HG02642 (cell line): ENCODE measurements around the gene ENO2.

Source experiments
- ATAC-seq: cut with Tn5 transposase; IDR thresholded peaks from one replicate; pipeline ENCODE4 v1.9.1; 2021; ENCODE audit warnings: mild to moderate bottlenecking; ENCODE audit not compliant: unreplicated experiment, poor library complexity

Gene ENO2

GRCh38 chr12:6946033-6946919, 31.9 kb downstream of the ENO2 start:
- peak; percentile 28 for ATAC-seq

- ATAC-seq, result no peak
Measured at GRCh38 chr12:6946920-6947374, 32.6 kb downstream of the ENO2 start.

GRCh38 chr12:6947615-6948014, 33.2 kb downstream of the ENO2 start:
- no peak for ATAC-seq

- no peak for ATAC-seq
Measured at GRCh38 chr12:6948873-6949594, 34.7 kb downstream of the ENO2 start.

- no peak for ATAC-seq
Measured at GRCh38 chr12:6950401-6950801, 36.0 kb downstream of the ENO2 start.

GRCh38 chr12:6950811-6951540, 36.6 kb downstream of the ENO2 start, which contains the start of gene PTPN6:
TSS of gene PTPN6 (plus strand) at chr12:6951356. CDS start at chr12:6951513, 157 bp downstream.
- ATAC-seq, result no peak

- no peak for ATAC-seq
Measured at GRCh38 chr12:6951551-6952120, 37.3 kb downstream of the ENO2 start.

- ATAC-seq, result no peak
Measured at GRCh38 chr12:6952121-6952862, 37.9 kb downstream of the ENO2 start.

- no peak for ATAC-seq
Measured at GRCh38 chr12:6952863-6953441, 38.6 kb downstream of the ENO2 start.

GRCh38 chr12:6953442-6954315, 39.3 kb downstream of the ENO2 start:
- ATAC-seq, result peak; percentile 57

- ATAC-seq, result no peak
Measured at GRCh38 chr12:6954316-6955107, 40.1 kb downstream of the ENO2 start.

- ATAC-seq, result no peak
Measured at GRCh38 chr12:6955108-6956020, 41.0 kb downstream of the ENO2 start.

- ATAC-seq, result no peak
Measured at GRCh38 chr12:6956021-6956727, 41.8 kb downstream of the ENO2 start.

GRCh38 chr12:6957151-6957701, 42.8 kb downstream of the ENO2 start:
- ATAC-seq, result no peak

- no peak for ATAC-seq
Measured at GRCh38 chr12:6957741-6958608, 43.6 kb downstream of the ENO2 start.
